Measurements from ENCODE around the gene RAB7A. TPM values are rescaled to one million over a fixed set of nuclear protein-coding genes. Genes with fewer than 3 reads are reported as not detected.
"Not testable (repeated sequence)": the region's sequence is repeated elsewhere in the genome, so short reads cannot be mapped to it uniquely, and the experiment has no call there.

Gene RAB7A
- total RNA-seq, 1 experiment from 2014 or later, result 57.8 TPM

GRCh38 chr3:128814060-128814459, 88.1 kb downstream of the RAB7A start:
- no peak for DNase-seq (ENCODE audit: extremely low read depth, low read depth)

GRCh38 chr3:128814519-128815317, 88.7 kb downstream of the RAB7A start:
- DNase-seq (ENCODE audit: extremely low read depth, low read depth), result no peak

- DNase-seq (ENCODE audit: extremely low read depth, low read depth), result no peak
These were observed 89.5 kb downstream of the RAB7A start for GRCh38 chr3:128815318-128816064.

- no peak for DNase-seq (ENCODE audit: extremely low read depth, low read depth)
These were observed 92.3 kb downstream of the RAB7A start for GRCh38 chr3:128818186-128818787.

- no peak for DNase-seq (ENCODE audit: extremely low read depth, low read depth)
These were observed 94.4 kb downstream of the RAB7A start for GRCh38 chr3:128820252-128820839.

- DNase-seq (ENCODE audit: extremely low read depth, low read depth), result no peak
These were observed 97.0 kb downstream of the RAB7A start for GRCh38 chr3:128823008-128823407.

GRCh38 chr3:128823631-128824030, 97.6 kb downstream of the RAB7A start:
- no peak for DNase-seq (ENCODE audit: extremely low read depth, low read depth)

GRCh38 chr3:128824132-128824850, 98.3 kb downstream of the RAB7A start:
- DNase-seq (ENCODE audit: extremely low read depth, low read depth), result no peak

GRCh38 chr3:128825117-128825725, 99.2 kb downstream of the RAB7A start:
- DNase-seq (ENCODE audit: extremely low read depth, low read depth), result no peak

- DNase-seq (ENCODE audit: extremely low read depth, low read depth), result not testable (repeated sequence)
These were observed 103.1 kb downstream of the RAB7A start for GRCh38 chr3:128829087-128829486.

GRCh38 chr3:128829925-128830625, 104.1 kb downstream of the RAB7A start:
- DNase-seq (ENCODE audit: extremely low read depth, low read depth), result not testable (repeated sequence)

- not testable (repeated sequence) for DNase-seq (ENCODE audit: extremely low read depth, low read depth)
These were observed 104.8 kb downstream of the RAB7A start for GRCh38 chr3:128830762-128831161.

- DNase-seq (ENCODE audit: extremely low read depth, low read depth), result not testable (repeated sequence)
These were observed 107.0 kb downstream of the RAB7A start for GRCh38 chr3:128832979-128833378.

GRCh38 chr3:128835096-128835495, 109.1 kb downstream of the RAB7A start:
- DNase-seq (ENCODE audit: extremely low read depth, low read depth), result no peak

- no peak for DNase-seq (ENCODE audit: extremely low read depth, low read depth)
These were observed 116.2 kb downstream of the RAB7A start for GRCh38 chr3:128841926-128842920.

- DNase-seq (ENCODE audit: extremely low read depth, low read depth), result no peak
These were observed 118.5 kb downstream of the RAB7A start for GRCh38 chr3:128844502-128844901.

GRCh38 chr3:128845119-128845777, 119.3 kb downstream of the RAB7A start:
- no peak for DNase-seq (ENCODE audit: extremely low read depth, low read depth)
